PC-9 (cell line): Measurements from ENCODE around the gene BCL2L12. TPM values are rescaled to one million over a fixed set of nuclear protein-coding genes. Genes with fewer than 3 reads are reported as not detected.

Source experiments
- BruUV-seq: library from RNA; stranded (reverse); fragments of 400-500 nt; replicated peaks from 2 replicates; lab custom pipeline; 2021; lab: Mats Ljungman, UMichigan
- CTCF ChIA-PET: fragments of 300-600 bp; sonication (Branson Sonifier 250); formaldehyde crosslinking; loops from one replicate; lab custom pipeline; 2022; ENCODE audit warnings: antibody characterized with exemption; lab: Charles Lee
- POLR2A ChIA-PET: fragments of 300-600 bp; sonication (Branson Sonifier 250); formaldehyde crosslinking; loops from one replicate; lab custom pipeline; 2022; ENCODE audit warnings: antibody characterized with exemption; ENCODE audit not compliant: unreplicated experiment; lab: Charles Lee
- DNase-seq, 2 experiments: peaks; one replicate each; pipeline versions ENCODE4 v3.0.0 to v3.0.0-alpha.2; 2015 to 2022; ENCODE audit warnings: mixed read lengths in 1 of 2
- H2AFZ ChIP-seq: fragments of 200-600 bp; sonication (generic); 2 replicates; pipeline ENCODE4 v1.8.1; 2017; ENCODE audit warnings: antibody characterized with exemption
- H3F3A ChIP-seq: fragments of 200-600 bp; sonication (generic); 2 replicates; pipeline ENCODE4 v1.8.1; 2017; ENCODE audit warnings: antibody characterized with exemption, mild to moderate bottlenecking, low read depth; ENCODE audit not compliant: insufficient read depth
- H3K27ac ChIP-seq: fragments of 200-600 bp; sonication (generic); 2 replicates; pipeline ENCODE4 v1.6.1; 2016; ENCODE audit warnings: mixed run types
- H3K27me3 ChIP-seq: fragments of 200-600 bp; sonication (generic); 2 replicates; pipeline ENCODE4 v1.6.1; 2016; ENCODE audit warnings: low read depth, mixed run types; ENCODE audit not compliant: insufficient read depth
- H3K36me3 ChIP-seq: fragments of 200-600 bp; sonication (generic); 2 replicates; pipeline ENCODE4 v1.6.1; 2016; ENCODE audit warnings: low read depth, mixed run types
- H3K4me1 ChIP-seq: fragments of 200-600 bp; sonication (generic); replicated peaks from 2 replicates; pipeline ENCODE4 v1.6.1; 2016; ENCODE audit warnings: mixed run types; ENCODE audit not compliant: insufficient read depth
- H3K4me2 ChIP-seq: fragments of 200-600 bp; sonication (generic); 2 replicates; pipeline ENCODE4 v1.6.1; 2017; ENCODE audit warnings: mixed run types
- H3K4me3 ChIP-seq: fragments of 200-600 bp; sonication (generic); 2 replicates; pipeline ENCODE4 v1.6.1; 2016; ENCODE audit warnings: mixed run types
- H3K79me2 ChIP-seq: fragments of 200-600 bp; sonication (generic); 2 replicates; pipeline ENCODE4 v1.6.1; 2017; ENCODE audit warnings: low read depth, mixed run types
- H3K9me2 ChIP-seq: fragments of 200-600 bp; sonication (generic); 2 replicates; pipeline ENCODE4 v1.8.1; 2017; ENCODE audit warnings: mild to moderate bottlenecking; ENCODE audit not compliant: insufficient read depth
- H3K9me3 ChIP-seq: fragments of 200-600 bp; sonication (generic); 2 replicates; pipeline ENCODE4 v1.8.1; 2016; ENCODE audit warnings: low read depth; ENCODE audit not compliant: insufficient read depth
- H4K20me1 ChIP-seq: fragments of 200-600 bp; sonication (generic); 2 replicates; pipeline ENCODE4 v1.8.1; 2017; ENCODE audit not compliant: insufficient read depth
- CTCF ChIP-seq: fragments of 200-600 bp; sonication (generic); conservative IDR thresholded peaks from 2 replicates; pipeline ENCODE4 v1.6.1; 2017; ENCODE audit warnings: mixed run types, antibody characterized with exemption, mild to moderate bottlenecking, moderate library complexity
- EZH2 ChIP-seq: fragments of 200-600 bp; sonication (generic); IDR thresholded peaks from 2 replicates; pipeline ENCODE4 v1.8.0; 2017; ENCODE audit warnings: antibody characterized with exemption, low read depth
- intact Hi-C: fragments of 100-400 bp; cut with micrococcal nuclease; formaldehyde crosslinking; loops from one replicate; pipeline ENCODE4 v1.10.0; 2022; ENCODE audit not compliant: unreplicated experiment
- total RNA-seq: library from RNA; stranded (reverse); gene quantifications from 2 replicates; pipeline ENCODE4 v1.2.3, GENCODE V29; 2021

Gene BCL2L12
- total RNA-seq, 1 experiment from 2014 or later = 84.8 TPM

- intact Hi-C loops = no loop called here
- Histone ChIP-seq H3K4me2 (no peak overlapping the region), H3K9me3 (no peaks in the 10 kb centered on the region), H3K4me1 (no peaks in the 10 kb centered on the region), H3K27me3 (no peaks in the 10 kb centered on the region), H3F3A (peaks cover 30% of the 10 kb centered on the region; the same call in 1 of the 2 replicates), H3K4me3 (no peak overlapping the region), H3K79me2 (peaks cover 32% of the 10 kb centered on the region; the same call in 1 of the 2 replicates), H4K20me1 (peaks cover 52% of the 10 kb centered on the region), H3K27ac (no peak overlapping the region), H3K36me3 (peaks cover 21% of the 10 kb centered on the region; the same call in 1 of the 2 replicates), H3K9me2 (no peaks in the 10 kb centered on the region), H2AFZ (no peak overlapping the region)
- DNase-seq = no peak
- ChIA-PET CTCF (no interaction called here), POLR2A (no interaction called here)
- TF ChIP-seq CTCF = no peak
- TF ChIP-seq EZH2 = no peak
- no TSS peak for BruUV-seq
These were observed 14.5 kb upstream of the BCL2L12 start for GRCh38 chr19:49651029-49651819.

GRCh38 chr19:49651820-49652550, 13.7 kb upstream of the BCL2L12 start:
- no peak overlapping the region for H2AFZ ChIP-seq
- no peak for DNase-seq

More at GRCh38 chr19:49651820-49652550, 13.7 kb upstream of the BCL2L12 start:
- H3K79me2 ChIP-seq = peaks cover 27% of the 10 kb centered on the region; the same call in 1 of the 2 replicates
- no peak overlapping the region for H3K4me3 ChIP-seq
- H3K9me2 ChIP-seq = no peaks in the 10 kb centered on the region
- peaks cover 28% of the 10 kb centered on the region; the same call in 1 of the 2 replicates for H3F3A ChIP-seq
- H3K27ac ChIP-seq = no peak overlapping the region
- H3K36me3 ChIP-seq = peaks cover 21% of the 10 kb centered on the region; the same call in 1 of the 2 replicates
- CTCF ChIA-PET = no interaction called here
- no peaks in the 10 kb centered on the region for H3K9me3 ChIP-seq
- H3K4me1 ChIP-seq = no peaks in the 10 kb centered on the region
- no peak for TF ChIP-seq EZH2
- no peak for TF ChIP-seq CTCF
- intact Hi-C loops = no loop called here
- BruUV-seq = no TSS peak
- H4K20me1 ChIP-seq = peaks cover 49% of the 10 kb centered on the region
- POLR2A ChIA-PET = no interaction called here
- no peaks in the 10 kb centered on the region for H3K27me3 ChIP-seq
- H3K4me2 ChIP-seq = no peak overlapping the region
